Muscle of leg (tissue), 11 donors: ENCODE data around the gene DLG2. TPM values are rescaled to one million over a fixed set of nuclear protein-coding genes. Genes with fewer than 3 reads are reported as not detected.

Experiments used
- DNase-seq: peaks from one replicate; pipeline ENCODE4 v3.0.0; 2013
- H3K27ac ChIP-seq: one replicate; pipeline ENCODE4 v1.5.1; 2013; ENCODE audit warnings: mild to moderate bottlenecking, low read length, control low read depth
- H3K27me3 ChIP-seq: one replicate; pipeline ENCODE4 v1.6.1; 2013; ENCODE audit warnings: low read length; ENCODE audit not compliant: control insufficient read depth, insufficient read depth
- H3K36me3 ChIP-seq: one replicate; pipeline ENCODE4 v1.6.1; 2013; ENCODE audit warnings: low read length; ENCODE audit not compliant: control insufficient read depth, insufficient read depth
- H3K4me1 ChIP-seq: one replicate; pipeline ENCODE4 v1.6.1; 2013; ENCODE audit warnings: low read length; ENCODE audit not compliant: control insufficient read depth, insufficient read depth
- H3K4me3 ChIP-seq: one replicate; pipeline ENCODE4 v1.5.1; 2013; ENCODE audit warnings: low read length, control low read depth
- H3K9me3 ChIP-seq: replicated peaks from 2 replicates; pipeline ENCODE4 v1.6.1; 2013; ENCODE audit warnings: low read depth, low read length; ENCODE audit not compliant: control insufficient read depth
- WGBS: methylation state at CpG from one replicate; pipeline ENCODE4 v1.1.5; 2013; ENCODE audit warnings: missing lambda C conversion rate; ENCODE audit not compliant: insufficient coverage; 5-methylcytosine and 5-hydroxymethylcytosine counted together
- polyA plus RNA-seq, 8 donors: library from polyadenylated mRNA; unstranded; fragments of 120-200 nt; gene quantifications; one replicate each; pipeline versions ENCODE4 v1.2.1 to v1.2.3, GENCODE V29; 2013; ENCODE audit warnings: inconsistent platforms in 1 of 8, low replicate concordance in 1 of 8; ENCODE audit not compliant: insufficient read length in 8 of 8, insufficient read depth in 1 of 8
- total RNA-seq: library from RNA; stranded (reverse); fragments of 120-200 nt; gene quantifications from one replicate; pipeline ENCODE4 v1.2.4, GENCODE V29; 2013

The DLG2 gene
- total and polyA plus RNA-seq, 9 donors: 6.4 to 19.3 (median 11.0) TPM

DNA sequence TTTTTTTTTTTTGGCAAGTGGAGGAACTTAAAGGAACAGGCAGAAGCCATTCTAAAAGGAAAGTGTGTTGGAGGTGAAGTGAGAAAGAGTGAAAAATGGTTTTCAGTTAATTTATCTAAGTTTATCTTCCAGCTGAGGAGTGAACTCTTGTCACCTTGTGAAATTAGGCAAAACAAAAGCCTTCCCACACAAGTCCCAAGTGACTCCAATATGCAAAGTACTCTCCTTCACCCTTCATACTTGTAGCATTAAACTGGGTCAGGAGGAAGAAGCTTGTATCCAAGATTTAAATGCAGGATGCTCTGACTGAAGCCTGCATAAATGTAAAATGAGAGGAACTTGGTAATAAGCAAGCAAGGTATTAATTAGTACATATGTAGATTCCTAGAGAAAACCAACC lies 796.8 kb downstream of the DLG2 start:
- DNase-seq: no peak
- no peaks in the 10 kb centered on the region for H3K36me3 ChIP-seq
- H3K27ac ChIP-seq: no peak overlapping the region
- no peaks in the 10 kb centered on the region for H3K4me1 ChIP-seq
- H3K4me3 ChIP-seq: no peak overlapping the region
- H3K27me3 ChIP-seq: no peaks in the 10 kb centered on the region
- H3K9me3 ChIP-seq: no peaks in the 10 kb centered on the region

DNA sequence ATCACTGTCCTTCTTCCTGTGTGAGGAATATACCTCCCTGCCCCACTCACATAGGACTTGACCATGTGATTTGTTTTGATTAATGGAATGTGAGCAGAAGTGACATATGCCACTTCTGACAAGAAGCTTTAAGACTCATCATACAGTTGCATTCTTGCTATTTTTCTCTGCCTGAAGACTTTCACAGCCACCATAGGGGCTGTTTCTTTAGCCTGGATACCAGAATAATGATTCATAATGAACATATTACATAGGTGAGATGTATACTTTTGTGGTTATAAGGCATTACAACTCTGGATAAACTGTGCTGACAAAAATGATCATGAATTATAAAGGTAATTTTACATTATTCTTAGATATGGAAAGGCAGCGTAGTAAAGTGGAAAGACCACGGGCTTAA lies 798.0 kb downstream of the DLG2 start:
- WGBS: no CpG with 5 or more reads among the region's 2 CpGs
- no peak overlapping the region for H3K4me3 ChIP-seq
- H3K27ac ChIP-seq: no peak overlapping the region
- DNase-seq: no peak
- no peaks in the 10 kb centered on the region for H3K9me3 ChIP-seq
- no peaks in the 10 kb centered on the region for H3K36me3 ChIP-seq
- H3K27me3 ChIP-seq: no peaks in the 10 kb centered on the region
- H3K4me1 ChIP-seq: no peaks in the 10 kb centered on the region

DNA sequence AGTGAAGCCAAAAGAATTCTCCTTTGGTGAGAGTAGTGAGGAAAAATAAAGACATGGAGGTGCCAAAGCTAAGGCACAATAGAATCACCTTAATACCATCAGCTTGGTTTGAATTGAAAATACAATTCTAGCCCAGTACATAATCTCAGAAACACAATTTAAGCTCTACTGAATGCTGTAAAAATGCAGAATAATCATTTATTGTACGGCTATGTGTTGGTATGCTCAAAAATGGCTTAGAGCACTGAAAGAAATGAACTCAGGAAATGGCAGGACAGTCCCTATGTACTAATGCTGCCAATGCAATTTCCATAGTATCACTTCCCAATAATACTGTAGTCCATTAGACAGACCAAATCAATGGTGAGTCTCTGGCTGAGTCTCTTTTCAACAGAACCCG lies 798.5 kb downstream of the DLG2 start:
- Histone ChIP-seq H3K36me3 (no peaks in the 10 kb centered on the region), H3K27me3 (no peaks in the 10 kb centered on the region), H3K27ac (no peak overlapping the region), H3K9me3 (no peaks in the 10 kb centered on the region), H3K4me1 (no peaks in the 10 kb centered on the region), H3K4me3 (no peak overlapping the region)
- no CpG with 5 or more reads among the region's 2 CpGs for WGBS
- no peak for DNase-seq

DNA sequence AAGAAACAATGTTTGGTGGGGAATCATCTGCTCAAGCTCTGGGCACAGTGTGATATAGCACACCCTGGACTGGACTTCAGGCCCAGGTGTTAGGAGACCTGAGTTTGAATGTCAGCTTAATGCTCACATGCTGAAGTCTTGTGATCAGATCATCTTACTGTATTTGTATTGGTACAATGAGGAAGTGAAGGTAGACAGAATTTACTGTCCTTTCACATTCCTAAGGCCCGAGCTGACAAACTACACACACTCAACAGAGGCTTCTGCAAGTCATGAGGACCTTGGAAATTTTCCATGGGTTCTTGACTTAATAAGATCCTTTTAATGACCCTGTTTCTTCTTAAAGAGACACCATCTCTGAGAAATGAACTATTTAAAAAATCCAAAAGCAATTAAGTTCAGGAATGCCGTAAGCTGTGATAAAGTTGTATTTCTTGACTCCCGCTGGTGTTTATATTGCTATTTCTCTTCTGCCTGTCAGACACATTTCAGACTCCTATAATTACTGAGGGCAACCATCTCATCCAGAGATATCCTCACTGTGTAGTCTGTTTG lies 802.0 kb downstream of the DLG2 start:
- no peak overlapping the region for H3K4me3 ChIP-seq
- no peaks in the 10 kb centered on the region for H3K9me3 ChIP-seq
- no CpG with 5 or more reads among the region's 3 CpGs for WGBS

DNA sequence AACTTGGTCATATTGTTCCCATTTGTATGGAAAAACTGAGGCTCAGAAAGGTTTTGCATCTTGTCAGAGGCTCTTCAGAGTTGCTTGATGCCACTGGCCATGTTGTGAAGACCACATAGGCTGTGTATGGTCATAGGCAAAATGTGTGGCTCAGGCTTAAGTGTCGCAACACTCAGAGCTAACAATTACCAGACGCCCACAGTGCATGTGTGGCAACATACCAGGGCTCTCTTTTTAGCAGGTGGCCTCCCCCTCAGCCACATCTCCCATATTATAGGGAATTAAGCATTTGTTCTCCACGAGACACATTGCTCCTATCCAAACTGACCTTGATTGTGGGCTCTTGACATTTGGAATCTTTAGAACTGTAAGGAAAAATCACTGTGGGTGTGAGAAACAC lies 802.5 kb downstream of the DLG2 start:
- no peak for DNase-seq
- H3K4me3 ChIP-seq: no peak overlapping the region
- H3K36me3 ChIP-seq: no peaks in the 10 kb centered on the region
- no CpG with 5 or more reads among the region's 3 CpGs for WGBS
- no peak overlapping the region for H3K27ac ChIP-seq
- no peaks in the 10 kb centered on the region for H3K4me1 ChIP-seq
- H3K27me3 ChIP-seq: no peaks in the 10 kb centered on the region
- no peaks in the 10 kb centered on the region for H3K9me3 ChIP-seq

More for the DNA sequence above, 802.0 kb downstream of the DLG2 start:
- no peak for DNase-seq
- no peak overlapping the region for H3K27ac ChIP-seq
- H3K36me3 ChIP-seq: no peaks in the 10 kb centered on the region
- H3K4me1 ChIP-seq: no peaks in the 10 kb centered on the region
- H3K27me3 ChIP-seq: no peaks in the 10 kb centered on the region

DNA sequence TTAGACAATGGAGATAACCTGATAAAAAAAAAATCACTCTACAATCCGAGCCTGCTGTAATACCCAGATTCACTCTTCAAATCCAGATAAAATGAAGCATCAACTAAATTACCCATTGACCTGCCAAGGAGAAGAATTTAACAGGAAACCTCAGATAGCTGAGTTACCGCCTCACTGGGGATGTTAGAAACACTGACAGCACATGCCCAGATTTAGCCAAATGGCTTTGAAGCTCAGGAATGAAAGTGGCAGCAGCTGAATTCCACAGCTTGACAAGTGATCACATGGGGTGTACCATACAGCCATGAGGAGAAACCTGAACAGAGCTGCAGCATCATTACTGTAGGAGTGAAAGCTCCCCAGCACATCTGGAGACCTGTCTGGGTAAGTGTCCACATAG lies 807.6 kb downstream of the DLG2 start:
- WGBS: 49% methylated on average over 2 of the region's 2 CpGs
- no peaks in the 10 kb centered on the region for H3K27me3 ChIP-seq
- peak; percentile 17 for DNase-seq
- no peak overlapping the region for H3K27ac ChIP-seq
- peaks cover 2% of the 10 kb centered on the region for H3K4me1 ChIP-seq
- H3K4me3 ChIP-seq: no peak overlapping the region
- H3K36me3 ChIP-seq: no peaks in the 10 kb centered on the region
- no peaks in the 10 kb centered on the region for H3K9me3 ChIP-seq

DNA sequence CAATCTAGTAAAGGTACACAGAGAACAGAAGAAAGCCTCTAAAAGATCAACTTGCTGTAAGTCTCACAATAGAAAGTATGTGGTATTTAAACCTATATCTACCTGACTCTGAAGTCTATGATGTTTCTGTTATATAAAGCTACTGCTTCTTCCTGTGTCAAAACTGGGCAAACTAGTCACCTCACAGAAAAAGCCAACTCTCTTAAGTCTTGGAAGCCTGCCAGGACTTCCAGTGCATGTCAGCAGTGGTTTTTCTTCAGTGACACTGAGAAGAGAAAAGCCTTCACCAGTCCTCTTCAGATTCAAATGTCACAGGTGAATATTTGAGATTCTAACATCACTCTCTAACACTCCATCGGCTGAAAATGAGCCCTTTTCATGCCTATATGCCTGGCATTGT lies 808.0 kb downstream of the DLG2 start:
- Histone ChIP-seq H3K27ac (no peak overlapping the region), H3K36me3 (no peaks in the 10 kb centered on the region), H3K27me3 (no peaks in the 10 kb centered on the region), H3K4me3 (no peak overlapping the region), H3K4me1 (peaks cover 2% of the 10 kb centered on the region), H3K9me3 (no peaks in the 10 kb centered on the region)
- WGBS: no CpG with 5 or more reads among the region's 1 CpG
- peak; percentile 17 for DNase-seq

DNA sequence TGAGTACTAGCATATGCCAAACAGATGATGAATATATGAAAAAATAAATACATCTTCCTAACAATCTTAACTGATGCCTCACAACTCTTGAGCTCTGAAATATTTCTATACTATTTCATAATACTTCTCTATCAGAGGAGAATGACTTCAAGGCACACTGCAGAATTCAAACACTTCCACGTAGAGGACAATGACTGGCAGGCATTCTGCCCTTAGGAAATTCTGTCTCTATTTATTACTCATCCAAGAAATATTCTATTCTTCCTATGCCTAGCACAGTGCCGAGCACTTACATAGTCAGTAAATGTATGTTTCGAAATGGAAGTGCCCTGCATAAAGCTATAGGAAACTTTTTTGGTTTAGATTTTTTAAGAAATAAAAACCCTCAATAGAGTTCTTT lies 809.1 kb downstream of the DLG2 start:
- peaks cover 2% of the 10 kb centered on the region for H3K4me1 ChIP-seq
- DNase-seq: peak; percentile 10
- H3K9me3 ChIP-seq: no peaks in the 10 kb centered on the region
- H3K27me3 ChIP-seq: no peaks in the 10 kb centered on the region
- H3K4me3 ChIP-seq: no peak overlapping the region
- H3K36me3 ChIP-seq: no peaks in the 10 kb centered on the region
- WGBS: 20% methylated on average over 1 of the region's 3 CpGs
- no peak overlapping the region for H3K27ac ChIP-seq

DNA sequence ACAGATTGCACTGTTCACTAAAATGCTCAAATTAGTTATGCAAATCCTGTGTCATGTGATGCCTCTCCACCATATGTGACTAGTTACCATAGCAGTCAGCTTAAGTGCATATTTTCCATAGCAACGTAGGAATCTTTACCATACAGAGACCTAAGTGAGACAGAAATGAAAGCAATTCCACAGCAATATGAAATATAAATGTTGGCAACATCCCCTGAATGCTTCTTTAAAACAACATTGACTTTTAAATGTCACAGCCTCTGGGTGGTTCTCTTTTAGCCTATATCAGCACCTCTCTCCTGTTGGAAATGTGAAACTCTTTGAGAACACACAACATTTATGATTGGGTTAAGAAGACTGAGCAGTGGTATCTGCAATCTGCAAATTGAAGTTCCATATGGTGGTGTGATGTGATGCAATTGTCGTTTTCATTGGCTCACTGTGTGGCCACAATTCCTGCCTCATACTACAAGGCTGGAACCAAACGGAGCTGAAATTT lies 814.6 kb downstream of the DLG2 start:
- Histone ChIP-seq H3K27ac (no peak overlapping the region), H3K36me3 (no peaks in the 10 kb centered on the region), H3K27me3 (no peaks in the 10 kb centered on the region), H3K9me3 (no peaks in the 10 kb centered on the region), H3K4me3 (no peak overlapping the region), H3K4me1 (peaks cover 2% of the 10 kb centered on the region)
- peak; percentile 70 for DNase-seq
- WGBS: no CpG with 5 or more reads among the region's 3 CpGs

DNA sequence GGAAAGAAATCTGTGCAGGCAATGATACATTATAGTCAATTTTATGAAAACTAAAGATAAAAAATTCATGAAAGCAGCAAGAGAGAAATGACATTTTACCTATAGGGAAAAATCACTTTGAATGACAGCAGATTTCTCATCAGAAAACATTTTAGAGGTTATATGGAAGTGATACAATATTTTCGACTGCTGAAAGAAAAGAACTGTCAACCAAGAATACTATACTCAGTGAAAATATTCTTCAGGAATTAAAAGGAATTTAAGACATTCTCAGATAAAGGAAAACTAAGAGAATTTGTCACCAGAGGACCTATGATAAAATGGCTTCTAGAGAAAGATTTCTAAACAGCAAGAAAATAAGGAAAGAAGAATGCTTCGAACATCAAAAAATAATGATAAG lies 820.8 kb downstream of the DLG2 start:
- no peak overlapping the region for H3K4me3 ChIP-seq
- H3K9me3 ChIP-seq: peaks cover 9% of the 10 kb centered on the region
- H3K27me3 ChIP-seq: no peaks in the 10 kb centered on the region
- WGBS: no CpG with 5 or more reads among the region's 2 CpGs
- H3K4me1 ChIP-seq: no peaks in the 10 kb centered on the region
- no peak for DNase-seq
- no peak overlapping the region for H3K27ac ChIP-seq
- H3K36me3 ChIP-seq: no peaks in the 10 kb centered on the region

DNA sequence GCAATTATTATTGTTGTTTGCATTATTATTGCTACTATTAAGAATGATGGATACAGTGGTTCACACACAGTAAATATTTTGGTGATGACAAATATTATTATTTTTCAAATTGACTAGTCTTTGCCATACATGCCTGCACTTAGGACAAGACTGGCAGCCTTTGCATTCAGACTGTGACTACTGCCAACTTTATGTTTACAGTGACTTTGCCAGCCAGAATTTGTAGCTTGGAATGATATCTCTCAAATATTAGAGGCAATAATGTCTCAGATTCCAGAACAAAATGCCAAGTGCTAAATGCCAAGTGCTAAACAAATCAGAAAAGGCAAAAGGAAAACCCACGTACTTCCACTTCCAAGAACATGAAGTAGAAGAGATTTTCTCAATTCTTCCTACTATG lies 823.1 kb downstream of the DLG2 start:
- no CpG with 5 or more reads among the region's 1 CpG for WGBS
- Histone ChIP-seq H3K27ac (no peak overlapping the region), H3K9me3 (peaks cover 9% of the 10 kb centered on the region), H3K4me1 (peaks cover 3% of the 10 kb centered on the region), H3K36me3 (no peaks in the 10 kb centered on the region), H3K4me3 (no peak overlapping the region), H3K27me3 (no peaks in the 10 kb centered on the region)
- peak; percentile 29 for DNase-seq
